Measurements from ENCODE around the gene TTYH1. TPM values are rescaled to one million over a fixed set of nuclear protein-coding genes. Genes with fewer than 3 reads are reported as not detected.
A peak's percentile ranks its signal among the peaks of the same experiment; 100 is the strongest.

Gene TTYH1
- total RNA-seq, 1 donor from 2014 or later = 6.0 TPM

DNA sequence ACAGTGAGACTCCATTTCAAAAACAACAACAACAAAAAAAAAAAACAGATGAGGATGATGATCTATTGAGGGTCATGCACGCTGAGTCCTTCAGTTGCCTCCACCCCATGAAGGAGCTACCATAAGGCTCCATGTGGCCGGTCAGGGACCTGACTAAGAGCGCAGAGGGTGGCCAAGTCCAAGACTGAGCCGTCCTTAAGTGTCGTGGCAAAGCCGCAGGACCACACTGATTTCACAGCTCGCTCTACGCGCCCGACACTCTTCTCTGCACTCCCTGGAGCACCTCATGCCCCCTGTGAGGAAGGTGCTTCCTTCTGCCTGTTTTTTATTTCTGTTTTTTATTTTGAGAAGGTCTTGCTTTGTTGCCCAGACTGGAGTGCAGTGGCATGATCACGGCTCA lies 12.3 kb downstream of the TTYH1 start:
- Mint-ChIP-seq H3K27ac (no peak overlapping the region), H3K4me1 (peaks cover 24% of the 10 kb centered on the region), H3K36me3 (no peaks in the 10 kb centered on the region), H3K4me3 (no peak overlapping the region), H3K27me3 (ENCODE audit: low read depth) (peaks cover 62% of the 10 kb centered on the region), H3K9me3 (no peaks in the 10 kb centered on the region)
- no peak for DNase-seq (ENCODE audit: low spot score in 2 of 2, unreplicated experiment in 2 of 2)
- TF ChIP-seq, protein P1, sequence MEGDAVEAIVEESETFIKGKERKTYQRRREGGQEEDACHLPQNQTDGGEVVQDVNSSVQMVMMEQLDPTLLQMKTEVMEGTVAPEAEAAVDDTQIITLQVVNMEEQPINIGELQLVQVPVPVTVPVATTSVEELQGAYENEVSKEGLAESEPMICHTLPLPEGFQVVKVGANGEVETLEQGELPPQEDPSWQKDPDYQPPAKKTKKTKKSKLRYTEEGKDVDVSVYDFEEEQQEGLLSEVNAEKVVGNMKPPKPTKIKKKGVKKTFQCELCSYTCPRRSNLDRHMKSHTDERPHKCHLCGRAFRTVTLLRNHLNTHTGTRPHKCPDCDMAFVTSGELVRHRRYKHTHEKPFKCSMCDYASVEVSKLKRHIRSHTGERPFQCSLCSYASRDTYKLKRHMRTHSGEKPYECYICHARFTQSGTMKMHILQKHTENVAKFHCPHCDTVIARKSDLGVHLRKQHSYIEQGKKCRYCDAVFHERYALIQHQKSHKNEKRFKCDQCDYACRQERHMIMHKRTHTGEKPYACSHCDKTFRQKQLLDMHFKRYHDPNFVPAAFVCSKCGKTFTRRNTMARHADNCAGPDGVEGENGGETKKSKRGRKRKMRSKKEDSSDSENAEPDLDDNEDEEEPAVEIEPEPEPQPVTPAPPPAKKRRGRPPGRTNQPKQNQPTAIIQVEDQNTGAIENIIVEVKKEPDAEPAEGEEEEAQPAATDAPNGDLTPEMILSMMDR (IDR thresholded peaks at IDR 0.05; ENCODE audit: unreplicated experiment) = no peak

DNA sequence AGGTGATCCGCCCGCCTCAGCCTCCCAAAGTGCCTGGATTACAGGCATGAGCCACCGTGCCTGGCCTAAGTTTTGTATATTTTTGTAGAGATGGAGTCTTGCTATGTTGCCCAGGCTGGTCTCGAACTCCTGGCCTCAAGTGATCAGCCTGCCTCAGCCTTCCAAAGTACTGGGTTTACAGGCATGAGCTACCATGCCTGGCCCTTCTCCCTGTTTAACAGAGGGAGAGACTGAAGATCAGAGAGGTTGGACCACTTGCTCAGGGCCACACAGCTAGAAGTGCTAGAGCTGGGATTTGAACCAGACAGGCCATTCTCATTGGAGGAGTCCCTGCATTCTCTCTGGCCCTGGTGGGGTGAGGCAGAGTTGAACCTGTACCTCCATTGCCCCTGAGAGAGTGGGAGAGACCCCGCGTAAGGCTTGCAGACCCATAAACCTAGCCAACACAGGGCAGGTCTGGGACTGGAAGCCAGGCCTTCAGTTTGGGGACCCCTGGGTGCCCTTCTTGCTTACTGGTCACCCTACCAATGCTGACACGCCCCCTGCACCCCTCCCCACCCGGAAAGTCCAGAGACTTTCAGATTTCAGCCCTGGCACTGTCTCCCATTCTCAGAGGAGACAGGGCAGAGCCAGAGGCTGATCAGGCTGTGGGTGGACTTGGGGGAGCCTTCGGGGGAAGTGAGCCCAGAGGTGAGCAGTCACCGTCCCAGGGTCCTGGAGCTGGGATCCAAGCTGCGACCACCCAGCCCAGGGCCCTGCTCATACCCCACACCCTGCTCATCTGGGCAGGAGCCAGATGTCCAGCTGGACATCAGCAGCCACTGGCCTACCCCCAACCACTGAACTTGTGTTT lies 13.3 kb downstream of the TTYH1 start:
- DNase-seq (ENCODE audit: low spot score in 2 of 2, unreplicated experiment in 2 of 2) = no peak
- Mint-ChIP-seq H3K27ac (no peak overlapping the region), H3K4me3 (peak overlapping the region; percentile 48), H3K36me3 (no peaks in the 10 kb centered on the region), H3K27me3 (ENCODE audit: low read depth) (peaks cover 53% of the 10 kb centered on the region), H3K4me1 (peaks cover 24% of the 10 kb centered on the region), H3K9me3 (no peaks in the 10 kb centered on the region)
- TF ChIP-seq, protein P1 (IDR thresholded peaks at IDR 0.05; ENCODE audit: unreplicated experiment) = no peak

DNA sequence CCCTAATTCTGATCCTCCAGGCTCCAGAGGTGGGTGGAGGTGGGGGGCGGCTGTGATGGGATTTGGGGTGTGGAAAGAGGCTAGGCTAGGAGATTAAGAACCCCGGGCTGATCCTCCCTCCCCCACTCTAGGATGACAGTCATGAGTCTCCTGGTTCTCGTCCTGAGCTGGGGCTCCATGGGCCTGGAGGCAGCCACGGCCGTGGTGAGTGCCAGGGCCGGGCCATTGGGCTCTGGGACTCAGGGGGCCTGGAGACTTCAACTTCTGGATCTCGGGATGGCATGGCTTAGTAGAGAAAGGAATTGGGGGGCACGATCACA lies 13.9 kb downstream of the TTYH1 start:
- H3K4me3 Mint-ChIP-seq = peak overlapping the region; percentile 48
- peaks cover 24% of the 10 kb centered on the region for H3K4me1 Mint-ChIP-seq
- peak overlapping the region; percentile 16 for H3K27ac Mint-ChIP-seq
- H3K36me3 Mint-ChIP-seq = no peaks in the 10 kb centered on the region
- H3K9me3 Mint-ChIP-seq = no peaks in the 10 kb centered on the region
- TF ChIP-seq, protein P1 (IDR thresholded peaks at IDR 0.05; ENCODE audit: unreplicated experiment) = no peak
- peaks cover 47% of the 10 kb centered on the region for H3K27me3 Mint-ChIP-seq (ENCODE audit: low read depth)
- no peak for DNase-seq (ENCODE audit: low spot score in 2 of 2, unreplicated experiment in 2 of 2)

DNA sequence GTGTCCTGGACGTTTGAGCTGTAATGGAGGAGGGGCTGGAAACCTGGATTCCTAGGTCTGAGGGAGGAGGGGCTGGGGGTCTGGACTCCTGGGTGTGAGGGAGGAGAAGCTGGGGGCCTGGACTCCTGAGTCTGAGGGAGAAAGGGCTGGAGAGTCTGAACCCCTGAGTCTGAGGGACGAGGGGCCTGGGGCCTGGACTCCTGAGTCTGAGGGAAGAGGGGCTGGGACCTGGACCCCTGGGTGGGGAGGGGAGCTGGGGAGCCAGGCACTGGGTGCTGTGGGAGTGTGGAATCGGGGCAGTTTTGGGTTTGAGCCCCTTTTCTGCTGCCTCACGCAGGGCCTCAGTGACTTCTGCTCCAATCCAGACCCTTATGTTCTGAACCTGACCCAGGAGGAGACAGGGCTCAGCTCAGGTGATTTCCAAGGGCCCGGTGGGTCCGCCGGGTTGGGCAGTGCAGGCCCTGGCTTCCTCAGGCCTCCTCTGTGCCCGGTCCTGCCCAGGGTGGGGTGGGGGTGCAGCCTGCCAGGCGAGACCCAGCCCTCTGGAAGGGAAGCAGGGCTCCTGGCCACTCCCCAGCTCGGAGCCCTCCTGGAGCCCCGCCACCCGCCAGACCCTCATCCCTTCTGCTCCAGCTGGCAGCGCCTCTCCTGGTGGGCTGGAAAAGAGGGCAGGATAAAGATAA lies 14.4 kb downstream of the TTYH1 start:
- Mint-ChIP-seq H3K4me1 (peaks cover 24% of the 10 kb centered on the region), H3K27me3 (ENCODE audit: low read depth) (peaks cover 42% of the 10 kb centered on the region), H3K9me3 (no peaks in the 10 kb centered on the region), H3K36me3 (no peaks in the 10 kb centered on the region), H3K27ac (peak overlapping the region; percentile 16), H3K4me3 (peak overlapping the region; percentile 51)
- DNase-seq (ENCODE audit: low spot score in 2 of 2, unreplicated experiment in 2 of 2) = no peak
- TF ChIP-seq, protein P1 (IDR thresholded peaks at IDR 0.05; ENCODE audit: unreplicated experiment) = no peak

DNA sequence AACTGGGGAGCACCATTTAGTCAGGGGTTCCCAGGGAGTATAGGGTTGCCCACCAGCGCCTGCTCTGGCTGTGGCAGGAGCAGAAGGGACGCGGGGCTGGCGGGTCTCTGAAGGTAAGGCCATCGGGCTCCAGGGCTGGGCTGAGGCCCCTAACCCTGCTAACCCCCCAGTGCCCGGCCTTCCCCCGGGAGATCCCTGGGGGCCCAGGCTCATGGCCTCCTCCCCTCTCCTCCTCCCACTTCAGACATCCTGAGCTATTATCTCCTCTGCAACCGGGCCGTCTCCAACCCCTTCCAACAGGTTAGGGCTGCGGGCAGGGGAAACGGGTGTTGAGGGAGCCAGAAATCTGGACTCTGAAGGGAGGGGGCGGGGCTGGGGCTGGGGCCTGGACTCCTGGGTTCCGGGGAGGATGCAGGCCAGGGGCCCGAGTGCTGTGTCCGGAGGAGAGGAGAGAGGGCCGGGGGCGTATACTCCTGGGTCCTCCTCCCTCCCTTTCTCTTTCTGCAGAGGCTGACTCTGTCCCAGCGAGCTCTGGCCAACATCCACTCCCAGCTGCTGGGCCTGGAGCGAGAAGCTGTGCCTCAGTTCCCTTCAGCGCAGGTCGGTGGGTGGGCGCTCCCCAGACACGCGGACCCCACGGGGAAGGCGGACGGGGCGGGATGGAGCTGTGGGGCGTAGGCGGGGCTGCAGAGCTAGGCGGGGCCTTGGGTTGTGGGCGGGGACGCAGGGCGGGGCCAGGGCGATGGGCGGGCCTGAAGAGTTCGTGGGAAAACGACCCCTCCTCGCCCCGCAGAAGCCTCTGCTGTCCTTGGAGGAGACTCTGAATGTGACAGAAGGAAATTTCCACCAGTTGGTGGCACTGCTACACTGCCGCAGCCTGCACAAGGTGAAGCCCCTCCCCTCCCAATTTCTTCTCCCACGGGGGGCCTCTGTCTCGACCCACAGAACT lies 15.3 kb downstream of the TTYH1 start:
- peak overlapping the region; percentile 78 for H3K27ac Mint-ChIP-seq
- TF ChIP-seq, protein P1 (IDR thresholded peaks at IDR 0.05; ENCODE audit: unreplicated experiment) = no peak
- H3K4me3 Mint-ChIP-seq = peak overlapping the region; percentile 64
- H3K36me3 Mint-ChIP-seq = peaks cover 2% of the 10 kb centered on the region
- peaks cover 33% of the 10 kb centered on the region for H3K27me3 Mint-ChIP-seq (ENCODE audit: low read depth)
- DNase-seq (ENCODE audit: low spot score in 2 of 2, unreplicated experiment in 2 of 2) = peak; percentile 64 to 82
- no peaks in the 10 kb centered on the region for H3K9me3 Mint-ChIP-seq
- peaks cover 24% of the 10 kb centered on the region for H3K4me1 Mint-ChIP-seq
